Occipital lobe (tissue), 2 donors: ENCODE measurements around the gene CWF19L2. TPM values are rescaled to one million over a fixed set of nuclear protein-coding genes. Genes with fewer than 3 reads are reported as not detected.

ENCODE experiments used
- DNase-seq: peaks from one replicate; lab custom pipeline; 2025; lab: John Stamatoyannopoulos, UW
- total RNA-seq: library from RNA; depleted of rRNA; stranded (reverse); fragments of >200 nt; gene quantifications from one replicate; pipeline ENCODE4 v1.2.3, GENCODE V29; 2014

The CWF19L2 gene
- total RNA-seq, 1 donor from 2014 or later: 32.8 TPM

GRCh38 chr11:107301878-107302277 is 155.7 kb downstream of the CWF19L2 start:
- no peak for DNase-seq

- DNase-seq: no peak
These were observed 163.8 kb downstream of the CWF19L2 start for GRCh38 chr11:107293677-107294344.

- DNase-seq: no peak
These were observed 175.4 kb downstream of the CWF19L2 start for GRCh38 chr11:107282195-107282594.

Other genes with a start within 250 kb of the CWF19L2 start
- gene ALKBH8, start 107.9 kb upstream of the CWF19L2 start, total RNA-seq: 20.1 TPM
- 95.5 TPM for gene ELMOD1, start 133.3 kb upstream of the CWF19L2 start, total RNA-seq